Measurements from ENCODE around the gene RAB11FIP4.

- TF ChIP-seq POLR2A (IDR thresholded peaks at IDR 0.05) = no peak
- TF ChIP-seq POLR2AphosphoS5 (IDR thresholded peaks at IDR 0.05) = no peak
- no peak for TF ChIP-seq EP300 (IDR thresholded peaks at IDR 0.05)
These were observed 172.8 kb downstream of the RAB11FIP4 start for GRCh38 chr17:31564291-31564690.

All from stomach (tissue), 4 donors.